HG02981 (cell line): ENCODE results near the gene GRB7.
"Not testable (repeated sequence)": the region's sequence is repeated elsewhere in the genome, so short reads cannot be mapped to it uniquely, and the experiment has no call there.

Experiments used
- ATAC-seq: cut with Tn5 transposase; IDR thresholded peaks from one replicate; pipeline ENCODE4 v1.9.1; 2021; ENCODE audit warnings: mild to moderate bottlenecking, moderate library complexity; ENCODE audit not compliant: unreplicated experiment

GRB7 gene

DNA sequence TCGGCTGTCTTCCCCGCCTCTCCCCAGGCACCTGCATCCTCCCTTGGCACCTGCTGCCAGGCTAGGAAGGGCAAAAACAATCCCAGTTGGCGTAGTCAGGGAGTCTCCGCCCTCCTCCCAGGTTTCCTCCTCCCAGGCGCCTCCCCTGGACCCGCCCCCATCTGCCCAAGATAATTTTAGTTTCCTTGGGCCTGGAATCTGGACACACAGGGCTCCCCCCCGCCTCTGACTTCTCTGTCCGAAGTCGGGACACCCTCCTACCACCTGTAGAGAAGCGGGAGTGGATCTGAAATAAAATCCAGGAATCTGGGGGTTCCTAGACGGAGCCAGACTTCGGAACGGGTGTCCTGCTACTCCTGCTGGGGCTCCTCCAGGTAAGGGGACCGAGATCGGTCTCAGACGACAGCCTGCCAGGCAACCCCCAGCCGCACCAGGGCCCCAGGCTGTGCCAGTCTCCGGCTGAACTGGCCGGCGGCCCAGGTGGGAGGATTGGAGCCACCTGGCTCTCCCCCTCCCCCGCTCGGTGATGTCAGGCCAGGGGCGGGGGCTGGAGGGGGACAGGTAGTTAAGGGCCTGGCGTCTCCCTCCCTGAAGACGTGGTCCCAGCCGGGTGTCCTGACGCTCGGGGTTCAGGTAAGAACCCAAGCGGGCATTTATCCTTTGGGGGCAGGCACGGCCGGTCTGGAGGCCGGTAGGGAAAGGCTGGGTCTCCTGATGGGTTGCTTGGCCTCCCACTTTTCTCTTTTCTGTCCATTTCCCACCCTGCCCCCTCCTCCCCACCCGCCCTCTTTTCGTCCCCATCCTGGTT is at the start of gene GRB7:
Gene GRB7 (plus strand): TSS at position 179 of the 808 bp plus-strand sequence. CDS start 4,364 bp downstream, outside the sequence.
- ATAC-seq = no peak

DNA sequence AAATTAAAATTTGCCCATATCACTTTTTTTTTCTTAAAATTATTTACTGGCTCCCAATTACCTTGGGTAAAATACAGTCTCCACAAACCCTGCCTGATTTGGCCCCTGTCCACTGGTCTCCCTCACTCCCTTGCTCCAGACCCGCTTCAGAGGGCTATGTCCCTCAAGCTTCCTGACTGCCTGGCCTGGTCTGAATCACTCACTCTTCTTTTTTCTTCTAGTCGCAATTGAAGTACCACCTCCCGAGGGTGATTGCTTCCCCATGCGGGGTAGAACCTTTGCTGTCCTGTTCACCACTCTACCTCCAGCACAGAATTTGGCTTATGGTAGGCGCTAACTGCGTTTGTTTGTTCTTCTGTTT is 49.3 kb upstream of the GRB7 start:
- ATAC-seq = no peak

- no peak for ATAC-seq
Measured at GRCh38 chr17:39688945-39689344, 48.8 kb upstream of the GRB7 start.

GRCh38 chr17:39694593-39694992 is 43.1 kb upstream of the GRB7 start:
- ATAC-seq = no peak

DNA sequence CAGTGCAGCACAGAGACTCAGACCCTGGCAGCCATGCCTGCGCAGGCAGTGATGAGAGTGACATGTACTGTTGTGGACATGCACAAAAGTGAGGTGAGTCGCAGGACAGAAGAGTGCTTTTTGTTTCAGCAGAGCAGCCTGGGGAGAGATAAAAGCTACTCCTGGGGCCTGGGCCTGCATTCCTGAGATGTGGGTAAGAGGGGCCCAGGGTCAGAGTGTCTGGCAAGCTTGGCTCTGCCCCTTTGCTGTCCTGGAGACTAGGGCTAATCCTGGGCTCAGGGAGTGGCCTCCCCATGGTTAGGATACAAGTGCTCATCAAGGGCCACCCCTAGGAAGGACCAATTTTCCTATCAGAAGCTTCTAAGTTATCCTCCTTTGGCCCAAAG is 42.7 kb upstream of the GRB7 start:
- no peak for ATAC-seq

GRCh38 chr17:39696731-39697130 is 41.0 kb upstream of the GRB7 start:
- no peak for ATAC-seq

- no peak for ATAC-seq
Measured at GRCh38 chr17:39697961-39698360, 39.8 kb upstream of the GRB7 start.

DNA sequence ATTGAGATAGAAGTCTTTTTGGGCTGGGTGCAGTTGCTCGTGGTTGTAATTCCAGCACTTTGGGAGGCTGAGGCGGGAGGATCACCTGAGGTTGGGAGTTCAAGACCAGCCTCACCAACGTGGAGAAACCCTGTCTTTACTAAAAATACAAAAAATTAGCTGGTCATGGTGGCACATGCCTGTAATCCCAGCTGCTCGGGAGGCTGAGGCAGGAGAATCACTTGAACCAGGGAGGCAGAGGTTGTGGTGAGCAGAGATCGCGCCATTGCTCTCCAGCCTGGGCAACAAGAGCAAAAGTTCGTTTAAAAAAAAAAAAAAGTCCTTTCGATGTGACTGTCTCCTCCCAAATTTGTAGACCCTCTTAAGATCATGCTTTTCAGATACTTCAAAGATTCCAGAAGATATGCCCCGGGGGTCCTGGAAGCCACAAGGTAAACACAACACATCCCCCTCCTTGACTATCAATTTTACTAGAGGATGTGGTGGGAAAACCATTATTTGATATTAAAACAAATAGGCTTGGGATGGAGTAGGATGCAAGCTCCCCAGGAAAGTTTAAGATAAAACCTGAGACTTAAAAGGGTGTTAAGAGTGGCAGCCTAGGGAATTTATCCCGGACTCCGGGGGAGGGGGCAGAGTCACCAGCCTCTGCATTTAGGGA is 38.5 kb upstream of the GRB7 start:
- not testable (repeated sequence) for ATAC-seq

DNA sequence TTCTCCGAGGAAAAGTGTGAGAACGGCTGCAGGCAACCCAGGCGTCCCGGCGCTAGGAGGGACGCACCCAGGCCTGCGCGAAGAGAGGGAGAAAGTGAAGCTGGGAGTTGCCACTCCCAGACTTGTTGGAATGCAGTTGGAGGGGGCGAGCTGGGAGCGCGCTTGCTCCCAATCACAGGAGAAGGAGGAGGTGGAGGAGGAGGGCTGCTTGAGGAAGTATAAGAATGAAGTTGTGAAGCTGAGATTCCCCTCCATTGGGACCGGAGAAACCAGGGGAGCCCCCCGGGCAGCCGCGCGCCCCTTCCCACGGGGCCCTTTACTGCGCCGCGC is 38.0 kb upstream of the GRB7 start, which contains the start of gene ERBB2:
Gene ERBB2 (plus strand): TSS at position 247 of the 330 bp plus-strand sequence. CDS start 175 bp downstream, outside the sequence.
- ATAC-seq = no peak

DNA sequence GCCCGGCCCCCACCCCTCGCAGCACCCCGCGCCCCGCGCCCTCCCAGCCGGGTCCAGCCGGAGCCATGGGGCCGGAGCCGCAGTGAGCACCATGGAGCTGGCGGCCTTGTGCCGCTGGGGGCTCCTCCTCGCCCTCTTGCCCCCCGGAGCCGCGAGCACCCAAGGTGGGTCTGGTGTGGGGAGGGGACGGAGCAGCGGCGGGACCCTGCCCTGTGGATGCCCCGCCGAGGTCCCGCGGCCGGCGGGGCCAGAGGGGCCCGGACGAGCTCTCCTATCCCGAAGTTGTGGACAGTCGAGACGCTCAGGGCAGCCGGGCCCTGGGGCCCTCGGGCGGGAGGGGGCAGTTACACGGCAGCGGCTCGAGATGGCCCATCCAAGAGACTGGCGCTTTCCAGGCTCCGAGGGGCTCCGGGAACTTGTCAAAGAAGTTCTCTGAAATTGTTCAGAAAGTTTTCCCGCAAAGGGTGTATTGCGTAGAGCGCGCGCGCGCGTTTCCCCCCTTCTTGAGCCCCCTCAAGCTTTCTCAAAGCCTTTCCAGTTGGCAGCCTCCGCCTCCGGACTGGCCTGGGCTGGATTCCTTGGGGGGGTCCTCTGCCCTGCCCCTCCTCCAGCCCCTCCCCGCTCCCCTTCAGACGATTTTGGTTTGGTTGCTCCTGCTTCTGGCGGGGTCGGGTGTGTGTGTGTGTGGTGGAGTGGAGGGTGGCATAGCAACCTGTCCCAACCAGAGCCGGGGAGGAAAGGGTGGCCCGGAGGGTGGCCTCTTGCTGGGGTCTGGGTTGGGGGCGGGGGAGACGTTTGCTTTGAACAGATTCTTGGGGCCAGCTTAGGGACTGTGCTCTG is 37.4 kb upstream of the GRB7 start:
- no peak for ATAC-seq

DNA sequence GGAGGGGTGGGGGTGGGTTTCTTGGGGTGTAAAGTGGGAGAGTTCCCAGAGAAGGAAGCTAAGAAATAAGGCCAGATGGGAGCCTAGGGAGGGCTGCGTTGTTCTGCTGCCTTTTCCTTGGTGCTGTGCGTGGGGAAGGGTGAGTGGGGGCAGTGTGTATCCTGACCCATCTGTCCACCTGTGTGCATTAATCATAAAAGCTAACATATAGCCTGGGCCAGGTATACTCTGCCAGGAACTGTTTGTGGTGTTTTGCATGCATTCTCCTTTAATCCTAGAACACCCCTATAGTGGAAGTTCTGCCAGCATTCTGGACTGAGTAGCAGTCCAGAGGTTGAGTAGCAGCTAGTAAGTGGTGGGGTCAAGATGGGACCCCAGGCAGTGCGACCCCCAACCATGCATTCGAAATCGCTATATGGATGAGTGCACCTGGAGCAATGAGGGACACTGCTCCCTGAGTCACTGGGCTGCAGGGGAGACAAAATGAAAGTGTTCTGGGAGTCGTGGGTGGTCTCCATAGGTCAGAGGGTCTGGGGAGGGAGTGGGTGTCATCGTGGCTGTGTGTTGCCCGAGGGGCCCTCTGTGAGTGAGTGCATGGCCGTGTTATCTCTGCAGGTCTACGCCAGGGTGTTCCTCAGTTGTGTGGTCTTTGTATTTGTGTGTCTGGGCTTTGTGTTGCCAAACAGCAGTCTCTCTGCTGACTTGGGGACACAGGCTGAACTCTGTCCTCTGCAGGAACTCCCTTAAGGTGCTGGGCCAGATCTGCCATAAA is 36.5 kb upstream of the GRB7 start:
- ATAC-seq = no peak

GRCh38 chr17:39701784-39702422 is 35.8 kb upstream of the GRB7 start:
- ATAC-seq = no peak

GRCh38 chr17:39702901-39703893 is 34.5 kb upstream of the GRB7 start:
- ATAC-seq = no peak

DNA sequence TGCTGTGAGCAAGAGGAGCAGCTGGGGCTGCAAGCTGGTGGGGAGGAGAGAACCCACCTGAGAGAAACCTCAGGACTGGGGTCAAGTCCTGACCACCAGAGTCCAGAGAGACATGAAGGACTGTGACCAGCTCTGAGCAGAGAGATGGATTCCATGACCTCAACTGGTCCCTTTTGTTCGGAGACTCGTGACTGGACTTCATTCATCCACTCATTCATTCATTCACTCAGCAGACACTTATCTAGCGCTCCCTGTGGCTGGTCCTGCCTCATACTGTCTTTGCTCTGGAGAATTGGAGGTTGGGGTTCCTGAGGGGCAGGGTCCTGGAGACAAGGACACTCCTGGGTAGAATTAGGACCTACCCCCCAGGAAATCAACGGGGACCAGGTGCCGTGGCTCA is 33.8 kb upstream of the GRB7 start:
- ATAC-seq = no peak

DNA sequence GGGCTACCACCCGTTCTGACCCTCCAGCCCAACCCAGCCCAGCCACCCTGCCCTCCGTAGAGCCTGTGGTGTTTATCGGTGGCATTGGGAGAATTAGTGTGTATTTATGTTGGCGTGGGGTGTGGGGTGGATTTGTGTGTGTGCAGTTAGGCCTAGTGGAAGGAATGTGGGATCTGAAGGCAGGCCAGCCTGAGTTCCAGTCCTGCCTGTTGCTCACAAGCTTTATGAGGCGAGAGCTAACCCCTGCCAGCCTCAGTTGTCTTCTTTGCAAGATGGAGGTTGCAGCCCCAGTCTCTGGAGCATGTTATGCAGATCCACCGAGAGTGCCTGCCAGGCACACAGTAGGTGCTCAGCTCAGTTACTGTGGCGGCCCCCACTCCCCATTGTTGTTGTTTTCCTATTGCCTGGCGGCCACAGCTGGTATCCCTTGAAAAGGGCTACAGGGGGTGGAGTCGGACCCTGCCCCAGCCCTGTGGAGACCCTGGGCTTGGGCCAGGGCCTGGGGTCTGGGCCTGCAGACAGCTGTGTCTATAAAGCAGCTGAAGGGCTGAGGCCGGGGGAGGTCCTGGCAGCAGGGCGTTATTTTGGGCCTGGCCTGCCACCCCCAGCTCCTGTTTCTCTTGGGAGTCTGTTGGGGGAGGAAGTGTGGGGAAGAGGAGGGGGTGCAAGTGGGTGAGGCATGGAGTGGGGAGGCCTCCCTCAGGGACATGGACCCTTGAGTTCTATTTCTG is 32.8 kb upstream of the GRB7 start:
- no peak for ATAC-seq

DNA sequence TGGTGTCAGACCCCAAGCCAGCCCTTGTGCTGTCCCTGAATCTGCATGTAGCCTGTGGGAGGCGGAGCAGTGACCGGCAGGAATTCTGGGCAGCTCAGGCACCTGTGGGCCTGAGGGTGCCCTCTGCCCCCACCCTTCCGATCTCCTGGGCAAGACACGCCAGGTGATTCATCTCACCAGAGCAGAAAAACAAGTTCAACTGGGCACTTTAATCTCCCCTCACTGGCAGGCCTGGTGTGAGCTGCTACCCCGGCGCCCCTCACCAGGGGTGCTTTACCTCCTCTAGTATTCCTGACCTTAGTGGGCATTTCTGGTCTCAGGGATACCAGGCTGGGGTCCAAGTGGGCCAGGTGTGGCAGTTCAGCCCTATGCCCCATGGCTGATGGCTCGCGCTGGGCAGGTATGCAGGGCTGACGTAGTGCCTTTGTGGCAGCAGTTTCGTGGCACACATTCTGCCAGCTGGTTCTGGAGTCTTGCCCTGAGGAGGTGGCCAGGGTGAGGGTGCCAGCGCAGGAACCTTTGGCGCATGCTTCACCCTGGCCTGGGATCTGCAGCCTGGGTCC is 31.9 kb upstream of the GRB7 start:
- ATAC-seq = no peak

DNA sequence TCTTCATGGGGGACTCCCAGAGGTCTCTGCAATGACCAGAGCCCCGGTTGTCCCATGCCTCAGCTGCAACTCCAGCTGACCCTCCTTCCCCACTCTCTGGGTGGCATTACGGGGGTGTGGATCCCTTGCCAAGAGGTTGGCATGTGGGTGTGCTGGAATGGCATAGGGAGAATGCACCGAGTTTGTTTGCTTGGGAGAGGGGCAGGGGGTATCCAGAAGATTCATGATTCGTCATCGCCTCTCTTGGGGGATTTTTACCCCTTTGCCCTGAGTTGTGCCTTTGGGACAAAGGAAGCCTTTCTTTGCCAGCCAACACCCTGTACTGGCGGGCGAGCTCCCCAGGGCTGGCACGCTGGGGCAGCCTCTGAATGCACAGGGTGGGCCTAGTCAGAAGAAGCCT is 31.4 kb upstream of the GRB7 start:
- ATAC-seq = no peak

DNA sequence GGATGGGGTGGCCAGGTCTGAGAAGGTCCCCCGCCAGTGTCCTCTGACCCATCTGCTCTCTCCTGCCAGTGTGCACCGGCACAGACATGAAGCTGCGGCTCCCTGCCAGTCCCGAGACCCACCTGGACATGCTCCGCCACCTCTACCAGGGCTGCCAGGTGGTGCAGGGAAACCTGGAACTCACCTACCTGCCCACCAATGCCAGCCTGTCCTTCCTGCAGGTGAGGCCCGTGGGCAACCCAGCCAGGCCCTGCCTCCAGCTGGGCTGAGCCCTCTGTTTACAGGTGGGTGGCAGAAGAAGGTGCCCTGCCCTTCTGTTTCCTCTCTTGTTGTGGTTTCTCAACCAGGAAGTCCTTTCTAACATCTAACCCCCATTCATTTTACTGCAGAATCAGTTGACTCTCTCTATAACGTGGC is 30.8 kb upstream of the GRB7 start:
- no peak for ATAC-seq
